Kidney epithelial cell (primary cell): ENCODE measurements around the gene RNPEPL1. TPM values are rescaled to one million over a fixed set of nuclear protein-coding genes. Genes with fewer than 3 reads are reported as not detected.
A peak's percentile ranks its signal among the peaks of the same experiment; 100 is the strongest.
"Not testable (repeated sequence)": the region's sequence is repeated elsewhere in the genome, so short reads cannot be mapped to it uniquely, and the experiment has no call there.

ENCODE experiments used
- DNase-seq: peaks from one replicate; pipeline ENCODE4 v3.0.0-alpha.2; 2010; ENCODE audit warnings: low read depth
- H3K27me3 ChIP-seq: 2 replicates; pipeline ENCODE4 v1.6.0; 2011; ENCODE audit warnings: low read length; ENCODE audit not compliant: control insufficient read depth, insufficient read depth
- H3K36me3 ChIP-seq: 2 replicates; pipeline ENCODE4 v1.5.1; 2011; ENCODE audit warnings: low read length; ENCODE audit not compliant: control insufficient read depth, insufficient read depth
- H3K4me3 ChIP-seq: 2 replicates; pipeline ENCODE4 v1.5.1; 2011; ENCODE audit warnings: low read depth, mild to moderate bottlenecking, control low read depth, low read length
- total RNA-seq: library from RNA; depleted of rRNA; stranded (reverse); fragments of >200 nt; gene quantifications from 2 replicates; pipeline ENCODE4 v1.2.3, GENCODE V29; 2015
- TF ChIP-seq, protein P1 (sequence below): IDR thresholded peaks from 2 replicates; pipeline ENCODE4 v1.5.1; 2011; ENCODE audit warnings: mild to moderate bottlenecking, moderate library complexity, low read length, control low read depth, inconsistent platforms; ENCODE audit not compliant: insufficient read depth, poor library complexity, severe bottlenecking

Gene RNPEPL1
- total RNA-seq, 1 donor from 2014 or later = 91.3 TPM

DNA sequence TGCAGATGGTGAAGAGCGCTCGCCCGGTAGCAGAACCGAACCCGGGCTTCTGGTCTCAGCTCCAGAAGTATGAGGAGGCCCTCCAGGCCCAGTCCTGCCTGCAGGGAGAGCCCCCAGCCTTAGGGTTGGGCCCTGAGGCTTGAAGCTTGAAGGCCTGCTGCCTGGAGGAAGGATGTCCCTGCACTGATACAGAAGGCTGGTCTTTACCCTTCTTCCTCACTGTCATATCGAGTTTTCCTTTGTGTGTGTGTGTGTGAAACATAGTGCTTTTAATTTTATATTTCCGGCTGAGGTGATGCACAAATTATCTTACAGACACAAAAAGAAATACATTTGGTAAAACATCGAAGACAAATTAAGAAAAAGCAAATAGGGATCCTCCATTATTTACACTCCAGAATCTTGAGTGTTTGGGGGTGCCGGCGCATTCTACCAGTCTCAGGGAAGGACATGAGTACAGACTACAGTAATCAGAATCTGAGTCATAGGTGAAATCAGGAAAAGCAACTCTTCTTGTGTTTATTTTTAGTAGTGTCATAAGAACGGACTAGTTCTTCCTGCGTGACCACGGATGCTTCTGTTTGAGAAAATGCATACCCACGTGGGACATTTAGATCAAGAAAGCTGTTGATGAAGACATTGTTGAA is 6.8 kb upstream of the RNPEPL1 start:
- H3K36me3 ChIP-seq = no peaks in the 10 kb centered on the region
- H3K4me3 ChIP-seq = peak overlapping the region; percentile 52
- TF ChIP-seq, protein P1, sequence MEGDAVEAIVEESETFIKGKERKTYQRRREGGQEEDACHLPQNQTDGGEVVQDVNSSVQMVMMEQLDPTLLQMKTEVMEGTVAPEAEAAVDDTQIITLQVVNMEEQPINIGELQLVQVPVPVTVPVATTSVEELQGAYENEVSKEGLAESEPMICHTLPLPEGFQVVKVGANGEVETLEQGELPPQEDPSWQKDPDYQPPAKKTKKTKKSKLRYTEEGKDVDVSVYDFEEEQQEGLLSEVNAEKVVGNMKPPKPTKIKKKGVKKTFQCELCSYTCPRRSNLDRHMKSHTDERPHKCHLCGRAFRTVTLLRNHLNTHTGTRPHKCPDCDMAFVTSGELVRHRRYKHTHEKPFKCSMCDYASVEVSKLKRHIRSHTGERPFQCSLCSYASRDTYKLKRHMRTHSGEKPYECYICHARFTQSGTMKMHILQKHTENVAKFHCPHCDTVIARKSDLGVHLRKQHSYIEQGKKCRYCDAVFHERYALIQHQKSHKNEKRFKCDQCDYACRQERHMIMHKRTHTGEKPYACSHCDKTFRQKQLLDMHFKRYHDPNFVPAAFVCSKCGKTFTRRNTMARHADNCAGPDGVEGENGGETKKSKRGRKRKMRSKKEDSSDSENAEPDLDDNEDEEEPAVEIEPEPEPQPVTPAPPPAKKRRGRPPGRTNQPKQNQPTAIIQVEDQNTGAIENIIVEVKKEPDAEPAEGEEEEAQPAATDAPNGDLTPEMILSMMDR = no peak
- H3K27me3 ChIP-seq = peaks cover 2% of the 10 kb centered on the region
- DNase-seq = no peak

DNA sequence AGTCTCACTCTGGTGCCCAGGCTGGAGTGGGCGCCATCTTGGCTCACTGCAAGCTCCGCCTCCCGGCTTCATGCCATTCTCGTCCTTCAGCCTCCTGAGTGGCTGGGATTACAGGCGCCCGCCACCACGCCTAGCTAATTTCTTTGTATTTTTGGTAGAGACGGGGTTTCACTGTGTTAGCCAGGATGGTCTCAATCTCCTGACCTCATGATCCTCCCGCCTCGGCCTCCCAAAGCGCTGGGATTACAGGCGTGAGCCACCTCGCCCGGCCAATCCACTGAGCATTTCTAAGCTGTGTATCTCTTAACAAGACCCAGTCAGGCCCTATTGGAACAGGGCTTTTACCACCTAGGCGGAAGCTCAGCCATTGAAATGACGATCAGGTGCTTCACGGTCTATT is 5.1 kb upstream of the RNPEPL1 start:
- H3K27me3 ChIP-seq, DNase-seq, H3K36me3 ChIP-seq, H3K4me3 ChIP-seq: not testable (repeated sequence)

DNA sequence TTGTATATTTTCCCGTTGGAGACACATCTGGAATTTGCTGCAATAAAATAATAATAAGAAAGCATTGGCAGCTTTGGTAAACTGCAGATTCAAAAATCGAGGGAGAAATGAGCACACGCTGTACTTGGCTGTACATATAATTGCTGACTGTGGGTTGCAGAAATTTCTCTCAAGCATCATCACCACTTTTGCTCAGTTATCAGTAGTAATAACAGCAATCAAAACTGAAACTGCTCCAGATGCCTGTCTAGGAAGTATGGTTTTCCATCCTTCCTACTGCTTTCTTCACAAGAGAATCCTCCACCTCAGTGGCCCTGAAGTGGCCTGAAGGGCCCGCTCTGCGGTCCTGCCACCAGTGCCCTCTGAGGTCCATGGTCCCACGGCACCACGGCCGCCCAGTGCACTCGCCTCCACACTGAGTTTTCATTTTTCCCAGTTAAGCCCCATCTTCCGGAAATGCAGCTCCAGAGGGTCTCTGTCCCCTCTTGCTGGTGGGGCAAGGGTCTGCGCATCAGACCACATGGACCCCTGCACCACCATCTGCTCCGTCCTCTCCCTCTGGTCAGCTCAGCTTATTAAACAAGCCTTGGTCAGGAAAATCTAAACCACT is 4.2 kb upstream of the RNPEPL1 start:
- H3K36me3 ChIP-seq = no peaks in the 10 kb centered on the region
- H3K4me3 ChIP-seq = no peak overlapping the region
- no peak for DNase-seq
- H3K27me3 ChIP-seq = no peaks in the 10 kb centered on the region
- TF ChIP-seq, protein P1 = no peak

DNA sequence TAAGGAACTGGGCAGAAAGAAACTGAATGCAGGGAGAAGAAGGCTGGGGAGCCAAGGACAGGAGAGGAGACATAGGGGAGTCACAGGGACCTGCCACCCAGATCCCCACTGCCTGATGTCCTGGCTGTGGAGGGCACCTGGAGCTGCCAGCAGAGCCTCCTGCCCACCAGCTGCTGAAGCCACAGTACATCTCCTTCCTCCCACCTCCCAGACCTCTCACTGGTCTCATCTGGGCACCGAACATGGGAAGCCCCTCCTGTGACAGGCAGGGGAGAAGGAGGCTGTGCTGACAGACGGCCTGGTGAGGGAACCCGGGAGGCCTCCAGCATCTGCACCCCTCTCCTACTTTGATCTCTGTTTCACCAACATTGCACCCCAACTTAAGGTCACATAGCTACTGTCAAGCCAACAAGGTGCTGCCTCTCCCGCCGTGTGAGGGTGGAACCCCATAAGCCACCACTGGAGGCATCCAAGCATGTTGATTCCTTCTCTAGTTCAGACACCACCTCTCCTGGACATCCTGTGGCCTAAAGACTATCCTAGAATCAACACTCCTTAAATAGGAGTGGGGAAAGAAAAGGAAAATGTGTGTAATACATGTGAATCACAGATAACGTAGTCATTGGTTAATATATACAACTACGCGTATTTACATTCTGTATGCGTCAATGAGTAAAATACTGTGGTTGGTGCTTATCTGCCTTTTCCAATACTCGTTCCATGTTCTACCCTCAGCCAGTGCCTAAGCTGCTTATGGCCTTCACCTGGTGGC is 3.5 kb upstream of the RNPEPL1 start:
- TF ChIP-seq, protein P1 = no peak
- Histone ChIP-seq H3K4me3 (no peak overlapping the region), H3K27me3 (no peaks in the 10 kb centered on the region), H3K36me3 (no peaks in the 10 kb centered on the region)
- DNase-seq = no peak

DNA sequence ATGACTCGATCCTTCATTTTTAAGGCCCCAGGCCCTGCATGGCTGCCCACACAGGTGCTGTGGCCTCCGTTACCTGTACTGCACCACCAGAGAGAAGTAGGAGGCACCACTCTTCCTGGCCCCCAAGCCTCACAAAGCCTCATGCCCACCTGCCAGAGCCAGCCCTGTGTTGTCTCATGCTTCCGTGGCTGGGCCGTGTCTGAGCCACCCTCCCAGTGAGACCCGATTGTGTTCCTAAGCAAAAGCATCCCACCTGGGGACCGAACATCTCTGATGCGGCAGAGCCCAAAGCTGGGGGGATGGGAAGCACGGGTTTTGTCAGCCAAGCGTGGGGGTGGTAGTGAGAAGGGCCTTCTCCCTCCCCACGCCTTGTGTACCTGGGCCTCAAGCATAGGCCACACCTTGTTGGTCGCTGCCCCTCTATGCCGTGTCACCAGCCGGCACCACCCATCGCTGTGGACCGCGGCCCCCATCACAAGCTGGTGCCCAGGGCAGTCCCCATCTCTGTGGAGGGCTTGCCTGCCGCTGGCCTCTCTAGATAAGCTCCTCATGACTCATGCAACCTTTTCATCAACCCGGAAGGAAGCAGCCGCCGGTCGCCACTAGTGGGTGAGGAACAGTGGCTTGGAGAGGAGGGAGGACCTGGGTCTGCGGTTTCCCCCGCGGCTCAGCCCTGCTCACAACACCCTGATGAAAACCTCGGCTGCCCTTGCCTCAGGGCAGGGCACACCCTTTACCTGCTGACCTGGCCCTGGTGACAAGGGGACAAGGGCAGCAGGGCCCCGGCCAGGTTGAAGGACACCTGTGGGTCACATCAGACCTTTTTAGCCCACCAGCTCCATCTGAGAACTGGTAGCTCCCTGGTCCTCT is 2.7 kb upstream of the RNPEPL1 start:
- no peak overlapping the region for H3K4me3 ChIP-seq
- no peak for DNase-seq
- H3K36me3 ChIP-seq = no peaks in the 10 kb centered on the region
- no peaks in the 10 kb centered on the region for H3K27me3 ChIP-seq
- TF ChIP-seq, protein P1 = no peak
